Thymus (tissue), 11 donors: ENCODE measurements around the gene SMARCA5. TPM values are rescaled to one million over a fixed set of nuclear protein-coding genes. Genes with fewer than 3 reads are reported as not detected.

Source experiments
- DNase-seq, 9 donors: peaks; one replicate each; pipeline ENCODE4 v3.0.0-alpha.2; 2013; ENCODE audit warnings: low spot score in 9 of 9, low read depth in 6 of 9, missing footprints in 1 of 9
- H3K27ac ChIP-seq, 2 donors: one replicate each; pipeline ENCODE4 v1.5.1; 2013; ENCODE audit warnings: control low read depth in 1 of 2, low read depth in 1 of 2, low read length in 1 of 2, mild to moderate bottlenecking in 1 of 2, moderate library complexity in 1 of 2
- H3K27me3 ChIP-seq, 2 donors: one replicate each; pipeline ENCODE4 v1.5.1; 2013; ENCODE audit warnings: low read length in 1 of 2; ENCODE audit not compliant: control insufficient read depth in 2 of 2, insufficient read depth in 1 of 2
- H3K36me3 ChIP-seq, 2 donors: one replicate each; pipeline ENCODE4 v1.5.1; 2013; ENCODE audit warnings: low read length in 1 of 2, mild to moderate bottlenecking in 1 of 2, moderate library complexity in 1 of 2; ENCODE audit not compliant: control insufficient read depth in 2 of 2, insufficient read depth in 2 of 2
- H3K4me1 ChIP-seq, 2 donors: one replicate each; pipeline ENCODE4 v1.5.1; 2013; ENCODE audit warnings: low read length in 2 of 2; ENCODE audit not compliant: control insufficient read depth in 2 of 2, insufficient read depth in 2 of 2
- H3K4me3 ChIP-seq, 2 donors: one replicate each; pipeline ENCODE4 v1.5.1; 2013; ENCODE audit warnings: low read length in 2 of 2, control low read depth in 1 of 2, mild to moderate bottlenecking in 1 of 2
- H3K9me3 ChIP-seq, 2 donors: one replicate each; pipeline ENCODE4 v1.5.1; 2013; ENCODE audit warnings: low read length in 1 of 2, mild to moderate bottlenecking in 1 of 2; ENCODE audit not compliant: control insufficient read depth in 2 of 2, insufficient read depth in 1 of 2
- WGBS: extraction: QIAGEN DNeasy Blood & Tissue Kit; methylation state at CpG from one replicate; pipeline ENCODE4 v1.1.7; 2013; 5-methylcytosine and 5-hydroxymethylcytosine counted together
- polyA plus RNA-seq: library from polyadenylated mRNA; stranded (reverse); fragments of 200-250 nt; gene quantifications from one replicate; pipeline ENCODE4 v1.2.3, GENCODE V29; 2013
- total RNA-seq: library from RNA; stranded (reverse); fragments of 120-200 nt; gene quantifications from one replicate; pipeline ENCODE4 v1.2.4, GENCODE V29; 2013
- donor health status: healthy.

The SMARCA5 gene
- total and polyA plus RNA-seq, 2 donors, result 26.4 to 69.3 TPM

DNA sequence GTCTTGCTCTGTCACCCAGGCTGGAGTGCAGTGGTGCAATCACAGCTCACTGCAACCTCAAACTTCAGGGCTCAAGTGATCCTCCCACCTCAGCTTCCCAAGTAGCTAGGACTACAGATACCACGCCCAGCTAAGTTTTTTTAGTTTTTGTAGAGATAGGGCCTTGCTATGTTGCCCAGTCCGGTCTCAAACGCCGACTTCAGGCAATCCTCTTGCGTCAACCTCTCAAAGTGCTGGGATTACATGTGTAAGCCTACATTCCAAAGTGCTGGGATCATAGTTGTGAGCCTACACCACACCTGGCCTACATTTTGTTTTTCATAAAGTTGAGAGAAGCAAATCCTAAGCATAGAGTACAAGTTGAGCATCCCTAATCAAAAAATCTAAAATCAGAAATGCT lies 42.2 kb downstream of the SMARCA5 start:
- Histone ChIP-seq H3K4me3 (no peak overlapping the region), H3K4me1 (peaks cover 3 to 5% of the 10 kb centered on the region in 2 donors), H3K9me3 (peaks cover 0 to 6% of the 10 kb centered on the region in 2 donors), H3K27ac (no peak overlapping the region), H3K27me3 (peaks cover 0 to 5% of the 10 kb centered on the region in 2 donors), H3K36me3 (peaks cover 5 to 32% of the 10 kb centered on the region in 2 donors)
- 96% methylated on average over 5 of the region's 5 CpGs for WGBS
- no peak for DNase-seq

DNA sequence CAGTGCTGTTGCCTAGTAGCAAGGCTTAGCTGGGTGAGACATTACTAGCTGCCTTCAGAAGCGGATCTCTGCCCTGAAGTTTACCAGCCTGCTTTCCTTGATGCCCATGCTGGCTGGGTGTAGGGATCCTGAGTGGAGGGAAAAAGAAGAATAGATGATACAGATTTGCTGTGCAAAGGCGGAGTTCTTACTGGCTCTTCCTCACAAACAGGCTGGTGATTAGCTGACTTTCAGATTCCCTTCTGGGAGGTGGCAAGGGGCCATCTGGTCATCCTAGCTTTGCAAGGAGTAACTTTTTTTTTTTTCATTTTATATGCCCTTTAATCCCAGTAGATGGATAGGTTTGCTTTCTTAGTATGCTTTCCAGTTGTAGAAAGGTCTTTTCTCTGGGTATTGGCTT lies 44.8 kb downstream of the SMARCA5 start:
- no peak for DNase-seq
- Histone ChIP-seq H3K27me3 (peaks cover 0 to 5% of the 10 kb centered on the region in 2 donors), H3K27ac (no peak overlapping the region), H3K9me3 (peaks cover 0 to 6% of the 10 kb centered on the region in 2 donors), H3K4me1 (peaks cover 3 to 5% of the 10 kb centered on the region in 2 donors), H3K4me3 (no peak overlapping the region), H3K36me3 (peaks cover 5 to 18% of the 10 kb centered on the region in 2 donors)
- 100% methylated on average over 2 of the region's 2 CpGs for WGBS

DNA sequence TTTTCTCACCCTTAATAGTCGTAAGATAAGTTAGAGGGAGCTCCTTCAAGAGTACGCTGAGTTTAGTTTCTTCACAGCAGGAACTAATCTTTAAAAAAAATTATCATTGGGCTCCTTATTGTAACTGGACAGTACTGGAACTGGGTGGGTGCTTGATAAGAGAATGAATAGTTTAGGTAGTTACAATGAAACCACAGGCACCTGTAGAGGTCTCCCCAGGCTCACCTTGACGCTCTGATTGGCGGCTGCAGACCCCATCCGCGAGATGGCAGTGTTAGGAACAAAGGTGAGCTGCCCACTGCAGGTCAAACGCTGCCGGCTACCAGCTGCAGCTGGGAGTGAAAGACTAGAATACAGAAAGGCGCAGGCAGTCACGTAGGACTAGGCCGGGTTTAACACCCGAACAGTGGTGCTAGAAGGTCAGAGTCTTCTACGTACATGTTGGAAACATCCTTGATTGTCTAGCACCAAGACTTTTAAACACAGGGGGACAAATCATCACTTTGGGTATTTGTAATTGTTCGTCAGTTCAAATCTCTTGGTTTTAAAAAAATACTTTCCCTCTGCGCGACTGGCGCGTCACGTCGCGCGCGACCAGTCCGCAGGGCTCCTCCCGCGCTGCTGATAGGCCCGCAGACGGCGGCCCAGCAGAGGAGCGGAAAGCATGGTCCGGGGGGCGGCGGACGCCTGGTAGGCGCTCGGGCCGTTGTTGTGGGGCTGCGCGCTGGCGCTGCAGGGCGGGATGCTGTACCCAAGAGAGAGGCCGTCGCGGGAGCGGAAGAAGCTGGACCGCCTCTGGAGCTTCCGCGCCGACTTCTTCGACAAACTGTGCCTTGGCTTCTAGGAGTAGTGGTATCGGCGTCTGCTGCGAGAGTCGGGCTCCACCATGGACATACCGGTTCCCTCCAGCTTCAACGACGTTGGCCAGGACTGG lies 45.6 kb downstream of the SMARCA5 start:
- DNase-seq, result peak; percentile 27 to 89 (median 53)
- Histone ChIP-seq H3K27me3 (peaks cover 0 to 5% of the 10 kb centered on the region in 2 donors), H3K9me3 (peaks cover 0 to 6% of the 10 kb centered on the region in 2 donors), H3K36me3 (peaks cover 5 to 12% of the 10 kb centered on the region in 2 donors), H3K4me3 (peak overlapping the region; percentile 48 to 61), H3K27ac (peak overlapping the region in 1 of 2 donors; percentile 63), H3K4me1 (peaks cover 3 to 5% of the 10 kb centered on the region in 2 donors)
- 2% methylated on average over 57 of the region's 57 CpGs for WGBS

DNA sequence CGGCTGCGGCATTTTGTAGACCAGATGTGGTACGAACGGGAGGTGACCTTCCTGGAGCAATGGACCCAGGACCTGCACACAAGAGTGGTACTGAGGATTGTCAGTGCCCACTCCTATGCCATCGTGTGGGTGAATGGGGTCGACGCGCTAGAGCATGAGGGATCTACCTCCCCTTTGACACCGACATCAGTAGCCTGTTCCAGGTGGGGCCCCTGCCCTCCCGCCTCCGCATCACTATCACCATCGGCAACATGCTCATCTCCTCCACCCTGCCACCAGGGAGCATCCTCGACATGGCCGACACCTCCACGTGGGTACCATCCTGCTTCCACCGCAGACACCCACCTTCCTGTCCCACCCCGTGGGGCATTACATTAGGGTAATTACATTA lies 46.2 kb downstream of the SMARCA5 start:
- H3K27me3 ChIP-seq, result peaks cover 0 to 5% of the 10 kb centered on the region in 2 donors
- peak overlapping the region in 1 of 2 donors; percentile 63 for H3K27ac ChIP-seq
- peaks cover 0 to 6% of the 10 kb centered on the region in 2 donors for H3K9me3 ChIP-seq
- 65% methylated on average over 17 of the region's 17 CpGs for WGBS
- peaks cover 5 to 10% of the 10 kb centered on the region in 2 donors for H3K36me3 ChIP-seq
- DNase-seq, result no peak
- H3K4me1 ChIP-seq, result peaks cover 3 to 5% of the 10 kb centered on the region in 2 donors
- H3K4me3 ChIP-seq, result peak overlapping the region; percentile 48 to 61

DNA sequence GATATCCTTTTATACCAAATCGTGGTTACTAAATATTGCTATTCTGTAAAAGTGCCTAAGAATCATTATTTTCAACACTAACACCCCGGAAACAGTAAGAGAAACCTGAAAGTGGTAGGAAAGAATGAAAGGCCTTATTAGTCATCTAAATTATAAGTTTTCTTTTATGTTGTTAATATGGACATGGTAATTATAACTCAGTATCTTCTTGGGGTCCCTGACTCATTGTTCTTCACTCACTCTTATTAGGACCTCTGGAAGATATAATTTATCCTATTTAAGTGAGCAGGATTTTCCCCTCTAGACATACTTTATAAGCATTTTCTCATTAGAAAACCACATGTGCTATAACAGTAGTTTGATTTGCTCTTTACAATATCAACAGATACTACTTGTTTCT lies 51.0 kb downstream of the SMARCA5 start:
- Histone ChIP-seq H3K27ac (no peak overlapping the region), H3K4me3 (no peak overlapping the region), H3K36me3 (no peaks in the 10 kb centered on the region), H3K4me1 (peaks cover 0 to 5% of the 10 kb centered on the region in 2 donors), H3K9me3 (peaks cover 0 to 5% of the 10 kb centered on the region in 2 donors), H3K27me3 (peaks cover 0 to 4% of the 10 kb centered on the region in 2 donors)
- 97% methylated on average over 2 of the region's 2 CpGs for WGBS
- DNase-seq, result no peak

DNA sequence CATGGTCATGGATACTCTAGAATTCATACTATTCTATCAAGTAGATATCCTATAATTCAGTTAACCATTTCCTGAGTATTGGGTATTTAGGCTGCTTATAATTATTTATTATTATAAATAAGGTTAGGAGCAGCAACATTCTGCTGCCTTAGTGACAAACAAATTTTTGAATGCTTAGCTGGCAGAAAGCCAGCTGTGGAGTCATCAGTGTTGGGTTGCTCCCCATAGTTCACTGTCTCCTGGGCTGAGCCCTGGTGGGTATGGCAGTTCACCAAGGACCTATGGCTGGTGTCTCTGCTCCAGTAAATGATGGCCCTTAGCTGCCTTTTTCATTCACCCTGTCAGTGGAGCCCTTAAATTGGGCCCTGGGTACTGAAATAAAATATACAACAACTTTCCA lies 61.8 kb downstream of the SMARCA5 start:
- Histone ChIP-seq H3K4me1 (no peaks in the 10 kb centered on the region), H3K27me3 (no peaks in the 10 kb centered on the region), H3K4me3 (no peak overlapping the region), H3K9me3 (no peaks in the 10 kb centered on the region), H3K27ac (no peak overlapping the region), H3K36me3 (no peaks in the 10 kb centered on the region)
- no peak for DNase-seq

DNA sequence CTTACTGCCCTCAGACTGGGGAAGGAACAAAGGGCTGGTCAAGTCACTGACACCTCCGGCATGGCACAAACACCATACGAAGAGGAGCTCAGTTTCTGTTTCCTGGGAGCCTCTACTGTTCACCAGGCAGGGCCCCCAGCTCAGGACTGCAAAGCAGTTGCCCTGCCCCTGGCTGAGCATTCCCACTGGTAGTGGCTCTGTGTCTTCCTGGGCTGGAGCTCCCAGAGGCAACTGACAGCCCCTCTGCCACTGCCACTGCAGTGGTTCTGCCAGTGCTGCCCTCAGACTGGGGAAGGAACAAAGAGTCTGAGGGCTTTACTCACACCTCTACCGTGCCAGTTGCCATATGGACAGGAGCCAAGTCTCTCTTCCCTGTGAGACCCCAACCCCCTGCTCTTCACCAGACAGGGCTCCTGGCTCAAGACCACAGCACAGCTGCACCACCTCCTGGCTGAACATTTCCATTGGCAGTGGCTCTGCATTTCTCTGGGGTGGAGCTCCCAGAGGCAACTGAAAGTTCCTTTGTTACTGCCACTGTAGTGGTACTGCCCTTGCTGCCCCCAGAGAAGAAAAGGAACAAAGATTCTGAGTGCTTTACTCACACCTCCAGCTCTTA lies 67.9 kb downstream of the SMARCA5 start:
- Histone ChIP-seq H3K36me3 (no peaks in the 10 kb centered on the region), H3K4me3 (no peak overlapping the region), H3K4me1 (peaks cover 3 to 4% of the 10 kb centered on the region in 2 donors), H3K9me3 (peaks cover 0 to 17% of the 10 kb centered on the region in 2 donors), H3K27me3 (no peaks in the 10 kb centered on the region), H3K27ac (no peak overlapping the region)
- no peak for DNase-seq
- 85% methylated on average over 3 of the region's 3 CpGs for WGBS

DNA sequence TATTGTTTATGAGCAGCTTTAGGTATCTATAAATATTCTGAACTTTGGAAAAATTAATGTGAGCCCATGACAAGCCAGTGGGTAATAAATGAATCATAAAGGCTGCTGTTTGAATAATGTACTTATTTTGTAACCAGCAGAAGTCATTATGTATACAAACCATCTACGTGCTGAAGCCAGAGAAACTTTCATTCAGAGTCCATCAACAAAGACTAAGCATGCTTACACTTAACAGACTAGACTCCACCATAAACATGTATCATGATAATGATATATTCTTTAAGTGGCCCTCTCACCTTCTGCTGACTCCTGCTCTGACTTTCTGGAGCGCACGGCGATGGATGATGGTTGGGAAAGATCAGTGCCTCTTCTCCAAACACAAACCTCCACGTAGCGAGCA lies 72.0 kb downstream of the SMARCA5 start:
- no peaks in the 10 kb centered on the region for H3K36me3 ChIP-seq
- H3K4me1 ChIP-seq, result peaks cover 3 to 4% of the 10 kb centered on the region in 2 donors
- whole genome bisulfite sequencing, result 98% methylated on average over 6 of the region's 6 CpGs
- DNase-seq, result no peak
- H3K27me3 ChIP-seq, result no peaks in the 10 kb centered on the region
- no peak overlapping the region for H3K4me3 ChIP-seq
- H3K9me3 ChIP-seq, result peaks cover 0 to 15% of the 10 kb centered on the region in 2 donors
- H3K27ac ChIP-seq, result no peak overlapping the region

DNA sequence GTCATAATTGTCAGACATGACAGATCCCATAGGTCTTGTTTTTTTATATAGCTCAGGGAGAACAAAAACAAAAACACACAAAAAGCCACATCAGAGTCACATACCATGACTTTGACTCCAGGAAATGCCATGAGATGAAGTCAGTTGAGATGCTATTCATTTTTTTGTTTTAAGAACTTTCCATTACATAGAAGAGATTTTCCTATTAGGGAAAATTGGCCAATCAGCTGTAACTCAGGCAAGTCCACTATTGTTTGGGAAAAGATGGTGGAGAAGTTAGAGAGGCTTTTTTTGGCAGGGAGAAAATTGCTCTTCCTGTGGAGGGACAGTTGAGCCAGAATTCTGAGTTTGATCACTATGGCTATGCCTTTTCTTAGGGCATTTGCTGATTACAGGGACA lies 72.6 kb downstream of the SMARCA5 start:
- H3K4me3 ChIP-seq, result no peak overlapping the region
- DNase-seq, result peak in 2 of 9 donors; percentile 8 to 28
- peaks cover 3 to 4% of the 10 kb centered on the region in 2 donors for H3K4me1 ChIP-seq
- peaks cover 0 to 11% of the 10 kb centered on the region in 2 donors for H3K9me3 ChIP-seq
- no peak overlapping the region for H3K27ac ChIP-seq
- no peaks in the 10 kb centered on the region for H3K27me3 ChIP-seq
- H3K36me3 ChIP-seq, result no peaks in the 10 kb centered on the region
